ENCODE measurements around the gene ZNF839.
"Not testable (repeated sequence)": the region's sequence is repeated elsewhere in the genome, so short reads cannot be mapped to it uniquely, and the experiment has no call there.

The ZNF839 gene

DNA sequence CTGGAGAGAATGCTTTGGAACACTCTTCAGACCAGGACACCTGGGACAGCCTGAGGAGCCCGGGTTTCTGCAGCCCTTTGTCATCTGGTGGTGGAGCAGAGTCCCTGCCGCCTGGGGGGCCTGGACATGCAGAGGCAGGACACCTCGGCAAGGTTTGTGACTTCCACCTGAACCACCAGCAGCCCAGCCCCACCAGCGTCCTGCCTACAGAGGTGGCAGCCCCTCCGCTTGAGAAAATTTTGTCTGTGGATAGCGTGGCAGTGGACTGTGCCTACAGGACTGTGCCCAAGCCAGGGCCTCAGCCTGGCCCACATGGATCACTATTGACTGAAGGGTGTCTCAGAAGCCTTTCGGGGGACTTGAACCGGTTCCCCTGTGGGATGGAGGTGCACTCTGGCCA lies 22.0 kb downstream of the ZNF839 start:
- DNase-seq (ENCODE audit: low spot score), result no peak

DNA sequence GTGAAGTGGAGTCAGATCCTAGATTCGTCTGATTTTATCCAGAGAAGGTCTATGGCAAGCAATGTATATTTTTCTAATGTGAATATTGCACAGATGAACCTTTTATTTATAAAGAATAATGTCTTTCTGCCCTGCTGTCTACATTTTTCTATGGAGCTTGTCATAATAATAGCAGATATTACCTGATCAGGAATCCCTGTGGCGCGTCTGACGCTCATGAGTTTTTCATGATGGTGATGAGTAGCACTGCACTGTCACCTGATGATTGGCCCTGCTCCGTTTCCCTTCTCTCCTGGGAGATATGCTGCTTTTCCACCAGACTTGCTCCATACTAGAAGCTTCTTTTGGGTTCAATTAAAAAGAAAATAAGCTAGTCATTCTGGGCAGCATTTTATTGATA lies 22.7 kb downstream of the ZNF839 start:
- FAIRE-seq (no peak), DNase-seq (ENCODE audit: low spot score) (no peak)

More for the DNA sequence above, 22.0 kb downstream of the ZNF839 start:
- no peak for FAIRE-seq

DNA sequence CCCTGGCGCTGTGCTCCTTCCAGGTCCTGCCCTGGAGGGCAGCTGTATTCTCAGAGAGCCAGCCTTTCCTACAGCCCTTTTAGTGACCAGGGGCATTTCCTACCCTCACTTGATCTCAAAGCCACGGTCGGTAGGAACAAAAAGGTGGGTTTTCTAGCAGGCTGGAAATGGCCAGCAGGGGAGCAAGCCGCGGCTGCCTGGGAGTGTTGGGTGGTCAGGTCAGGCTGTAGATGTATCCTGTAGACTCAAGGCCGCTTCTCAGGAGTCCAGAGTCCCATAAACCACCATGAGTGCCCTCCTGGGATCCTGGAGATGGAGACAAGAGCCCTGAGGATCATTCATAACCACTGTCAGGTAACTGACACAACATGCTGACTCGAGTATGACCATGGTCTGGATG lies 24.5 kb downstream of the ZNF839 start:
- DNase-seq (ENCODE audit: low spot score), result no peak
- no peak for FAIRE-seq

DNA sequence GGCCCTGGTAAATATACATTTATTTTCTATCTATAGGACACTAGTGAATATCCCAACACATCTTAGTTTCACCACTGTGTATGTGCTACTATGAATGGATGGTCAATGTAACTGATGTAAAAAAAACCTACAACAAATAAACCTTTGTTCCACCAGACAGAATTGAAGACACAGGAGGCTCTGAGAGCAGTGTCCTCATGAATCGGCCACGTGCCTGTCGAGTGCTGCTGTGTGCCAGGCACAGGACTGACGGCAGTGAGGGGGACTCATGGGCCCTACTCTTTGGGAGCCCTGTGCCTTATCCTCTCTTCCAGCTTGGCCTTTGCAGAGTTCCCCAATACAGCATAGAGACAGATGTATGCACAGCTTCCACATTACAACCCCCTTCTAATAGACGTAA lies 24.9 kb downstream of the ZNF839 start:
- FAIRE-seq (no peak), DNase-seq (ENCODE audit: low spot score) (no peak)

DNA sequence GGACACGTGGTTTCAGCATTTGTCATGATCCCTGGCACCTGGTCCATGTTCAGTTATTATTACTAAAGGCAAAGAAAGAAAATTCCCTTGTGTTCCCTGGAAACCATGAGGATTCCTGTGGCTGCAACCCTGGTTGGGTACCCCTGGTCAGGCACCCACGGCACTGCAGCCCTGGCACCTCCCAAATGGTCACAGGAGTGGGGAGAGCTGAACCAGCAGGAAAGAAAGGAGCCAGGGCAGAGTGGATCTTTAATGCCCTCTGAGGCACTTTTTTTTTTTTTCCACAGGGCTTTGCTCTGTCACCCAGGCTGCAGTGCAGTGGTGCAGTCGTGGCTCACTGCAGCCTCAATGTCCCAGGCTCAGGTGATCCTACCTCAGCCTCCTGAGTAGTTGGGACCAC lies 25.7 kb downstream of the ZNF839 start:
- FAIRE-seq (no peak), DNase-seq (ENCODE audit: low spot score) (no peak)

DNA sequence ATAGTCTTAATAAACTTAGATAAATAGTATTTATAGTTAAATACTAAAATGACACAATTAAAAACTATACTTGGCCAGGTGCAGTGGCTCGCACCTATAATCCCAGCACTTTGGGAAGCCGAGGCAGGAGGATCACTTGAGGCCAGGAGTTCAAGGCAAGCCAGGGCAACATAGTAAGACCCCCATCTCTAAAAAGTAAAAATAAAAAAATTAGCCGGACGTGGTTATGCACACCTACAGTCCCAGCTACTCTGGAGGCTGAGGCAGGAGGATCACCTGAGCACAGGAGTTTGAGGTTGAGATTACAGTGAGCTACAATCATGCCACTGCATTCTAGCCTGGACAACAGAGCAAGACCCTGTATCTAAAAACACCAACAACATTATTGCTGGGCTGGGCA lies 27.1 kb downstream of the ZNF839 start:
- DNase-seq (ENCODE audit: low spot score), result no peak
- no peak for FAIRE-seq

DNA sequence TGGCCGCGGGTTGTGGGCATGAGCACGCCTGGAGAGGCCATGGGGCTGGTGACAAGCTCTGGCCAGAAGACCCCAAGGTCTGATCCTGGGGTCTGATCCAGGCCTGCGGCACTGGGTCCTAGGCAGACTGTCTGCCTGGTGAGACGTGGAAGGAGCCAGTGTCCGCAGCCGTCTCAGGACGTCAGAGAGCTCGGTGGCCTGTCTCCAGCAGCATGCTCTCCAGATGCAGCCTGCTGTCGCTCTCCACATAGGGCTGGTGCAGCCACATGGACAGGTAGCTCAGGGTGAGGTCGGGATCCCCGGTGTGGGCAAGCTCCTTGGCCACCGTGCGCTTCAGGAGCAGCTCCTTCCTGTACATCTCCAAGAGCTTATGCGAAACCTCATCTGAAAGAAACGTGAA lies 28.8 kb downstream of the ZNF839 start:
- FAIRE-seq, result no peak

DNA sequence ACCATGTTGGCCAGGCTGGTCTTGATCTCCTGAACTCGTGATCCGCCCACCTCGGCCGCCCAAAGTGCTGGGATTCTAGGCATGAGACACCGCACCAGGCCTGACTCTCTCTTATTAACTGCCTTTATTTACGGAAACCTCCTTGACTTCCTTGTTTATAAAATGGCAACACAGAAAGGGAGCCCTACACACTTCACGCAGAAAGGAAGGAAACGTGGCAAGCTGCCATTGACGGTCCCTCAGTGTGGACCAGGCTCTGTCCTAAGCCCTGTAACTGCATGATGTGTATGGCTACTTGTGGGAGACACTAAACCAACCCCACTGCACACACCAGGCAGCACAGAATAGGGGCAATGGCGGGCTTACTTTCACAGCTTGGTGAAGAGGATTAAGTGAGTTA lies 31.5 kb downstream of the ZNF839 start:
- no peak for DNase-seq (ENCODE audit: low spot score)
- FAIRE-seq, result no peak

More for the DNA sequence above, 28.8 kb downstream of the ZNF839 start:
- no peak for DNase-seq (ENCODE audit: low spot score)

DNA sequence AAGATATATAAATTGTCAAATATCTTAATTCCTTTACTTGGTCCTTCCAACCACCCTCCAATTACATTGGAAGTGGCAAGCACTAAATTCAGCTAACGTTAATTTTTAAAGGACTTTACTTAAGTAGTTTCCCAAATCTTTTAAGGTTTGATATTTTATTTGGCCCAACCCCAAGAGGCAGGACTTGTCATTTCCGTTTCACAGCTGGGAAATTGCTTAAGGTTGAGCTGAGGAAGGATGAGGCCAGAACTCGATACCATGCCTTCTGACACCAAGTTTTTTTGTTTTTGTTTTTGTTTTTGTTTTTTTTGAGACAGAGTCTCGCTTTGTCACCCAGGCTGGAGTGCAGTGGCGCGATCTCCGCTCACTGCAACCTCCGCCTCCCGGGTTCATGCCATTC lies 32.0 kb downstream of the ZNF839 start:
- not testable (repeated sequence) for FAIRE-seq

DNA sequence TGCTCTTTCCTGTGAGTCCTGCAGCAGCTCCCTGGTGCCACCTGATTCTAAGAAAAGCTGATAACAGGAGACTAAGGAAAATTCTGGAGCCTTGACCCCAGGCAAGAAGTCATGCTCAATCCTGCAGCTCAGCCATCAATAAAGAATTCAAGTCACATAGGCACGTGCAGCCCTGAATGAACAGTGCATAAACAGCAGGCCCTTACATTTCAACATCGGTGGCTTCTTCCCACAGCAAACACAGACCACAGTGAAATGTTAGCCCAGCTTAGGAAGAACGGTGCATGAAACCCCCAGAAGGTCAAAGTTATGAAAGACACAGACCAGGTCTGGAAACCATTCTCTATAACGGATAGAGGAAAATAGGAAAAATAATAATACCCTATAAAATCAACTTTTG lies 32.7 kb downstream of the ZNF839 start:
- FAIRE-seq, result no peak

More for the DNA sequence above, 32.0 kb downstream of the ZNF839 start:
- DNase-seq (ENCODE audit: low spot score), result not testable (repeated sequence)

DNA sequence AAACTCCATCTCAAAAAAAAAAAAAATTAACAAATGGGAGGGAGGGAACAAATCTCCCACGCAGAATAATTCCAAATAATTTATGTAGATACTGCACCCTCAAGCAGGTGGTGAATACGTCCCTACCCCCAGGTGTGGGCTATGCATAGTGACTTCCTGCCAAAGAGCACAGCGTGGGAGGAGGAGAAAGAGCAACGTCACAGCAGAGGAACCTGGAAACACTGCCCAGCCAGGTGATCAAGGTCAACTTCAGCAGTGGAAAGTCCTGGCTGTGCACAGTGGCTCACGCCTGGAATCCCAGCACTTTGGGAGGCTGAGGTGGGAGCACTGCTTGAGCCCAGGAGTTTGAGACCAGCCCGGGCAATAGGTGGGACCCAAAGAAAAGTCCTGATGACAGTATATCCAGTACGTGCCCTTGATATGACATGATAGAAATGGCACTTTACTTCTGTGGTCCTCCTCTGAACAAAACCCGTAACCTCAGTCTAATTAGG lies 33.6 kb downstream of the ZNF839 start:
- DNase-seq (ENCODE audit: low spot score) (no peak), FAIRE-seq (no peak)

More for the DNA sequence above, 32.7 kb downstream of the ZNF839 start:
- no peak for DNase-seq (ENCODE audit: low spot score)

DNA sequence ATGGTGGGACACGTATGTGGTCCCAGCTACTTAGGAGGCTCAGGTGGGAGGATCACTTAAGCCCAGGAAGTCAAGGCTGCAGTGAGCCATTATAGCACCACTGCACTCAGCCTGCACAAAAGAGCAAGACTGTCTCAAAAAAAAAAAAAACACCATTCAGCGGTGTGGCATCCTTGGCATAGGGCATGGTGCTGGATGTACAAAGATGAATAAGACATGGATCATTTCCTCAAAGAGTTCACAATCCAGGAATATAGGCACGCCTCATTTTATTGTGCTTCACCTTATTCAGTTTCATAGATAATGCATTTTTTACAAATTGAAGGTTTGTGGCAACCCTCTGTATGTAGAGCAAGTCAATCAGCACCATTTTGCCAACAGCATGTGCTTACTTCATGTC lies 36.7 kb downstream of the ZNF839 start:
- FAIRE-seq (no peak), DNase-seq (ENCODE audit: low spot score) (no peak)

DNA sequence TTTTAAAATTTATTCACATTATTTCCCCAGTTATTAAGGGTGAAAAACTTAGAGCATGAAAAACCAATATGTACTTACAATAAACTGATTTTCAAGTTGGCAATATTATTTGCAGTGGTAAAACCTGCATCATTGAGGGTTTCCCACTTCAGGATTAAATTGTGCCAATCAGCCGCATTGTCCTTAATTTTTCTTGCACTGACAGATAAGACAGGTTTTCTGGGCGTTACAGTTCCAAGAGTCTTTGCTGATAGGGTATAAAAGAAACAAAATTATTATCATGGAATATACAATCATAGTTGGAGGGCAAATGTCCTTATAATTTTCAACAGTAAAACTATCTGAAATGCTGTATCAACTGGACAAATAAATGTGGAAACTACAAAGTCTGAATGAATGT lies 39.8 kb downstream of the ZNF839 start:
- DNase-seq (ENCODE audit: low spot score) (no peak), FAIRE-seq (no peak)

DNA sequence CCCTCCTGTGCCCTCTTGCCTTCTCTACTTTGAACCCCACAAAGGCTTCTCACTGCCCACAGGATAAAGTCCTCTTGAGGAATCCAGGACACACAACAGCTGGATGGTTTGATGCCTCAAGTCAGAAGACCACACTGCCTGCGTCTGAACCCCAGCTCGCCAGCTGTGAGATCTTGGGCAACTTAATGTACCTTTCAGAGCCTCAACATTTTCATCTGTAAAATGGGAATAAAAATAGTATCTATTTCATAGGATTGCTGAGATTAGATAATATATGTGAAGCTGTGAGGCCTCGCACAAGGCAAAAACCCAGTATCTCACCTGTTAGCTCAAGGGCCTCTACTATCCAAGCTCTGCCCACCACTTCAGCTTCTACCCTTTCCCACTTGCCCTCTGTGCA lies 40.8 kb downstream of the ZNF839 start:
- DNase-seq (ENCODE audit: low spot score) (no peak), FAIRE-seq (no peak)

DNA sequence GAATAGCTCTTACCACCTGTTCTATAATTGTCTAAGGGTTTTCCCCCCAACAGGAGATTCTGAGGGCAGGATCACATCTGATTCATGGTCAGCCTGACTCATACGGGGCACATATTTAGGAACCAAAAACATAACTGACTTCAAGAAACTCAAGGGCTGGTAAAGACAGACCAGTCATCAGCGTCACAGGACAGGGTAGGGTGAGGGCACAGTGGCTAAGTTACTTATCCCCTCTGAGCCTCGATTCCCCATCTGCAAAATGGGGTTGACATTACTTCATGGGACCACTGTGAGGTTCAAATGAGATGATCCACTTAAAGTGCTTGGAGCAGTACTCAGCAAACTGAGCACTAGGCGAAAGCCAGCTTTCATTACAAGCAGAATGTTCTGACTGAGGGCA lies 42.5 kb downstream of the ZNF839 start:
- DNase-seq (ENCODE audit: low spot score) (no peak), FAIRE-seq (no peak)

DNA sequence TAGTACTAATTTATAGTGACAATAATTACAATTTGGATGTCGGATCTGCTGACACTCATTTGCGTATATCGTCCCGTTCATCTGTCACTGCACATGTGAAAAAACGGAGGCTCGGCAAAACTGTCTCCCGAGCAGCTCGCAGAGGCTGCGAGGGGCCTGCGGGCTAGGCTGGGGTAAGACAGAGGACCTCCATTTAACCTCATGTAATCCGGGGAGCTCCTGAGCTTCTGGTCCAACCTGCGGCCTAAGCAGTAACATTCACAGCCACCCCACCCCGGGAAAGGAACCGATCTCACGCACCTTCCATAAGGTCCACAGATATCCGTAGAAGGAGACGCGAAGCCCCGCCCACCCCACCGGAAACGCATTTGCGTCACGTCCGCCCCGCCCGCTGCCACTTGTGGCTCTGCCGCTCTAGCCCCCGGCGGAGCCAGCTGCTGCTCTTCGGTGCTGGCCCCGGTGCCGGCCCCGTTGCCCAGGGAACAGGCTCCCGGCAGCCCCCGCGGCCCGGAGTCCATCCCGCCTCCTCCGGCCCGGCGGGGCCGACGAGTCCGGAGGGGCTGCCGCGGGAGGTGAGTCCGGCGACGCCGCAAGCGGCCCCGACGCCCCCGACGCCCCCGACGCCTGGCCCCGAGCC lies 43.1 kb downstream of the ZNF839 start, which contains the start of the genes CINP and TECPR2:
Gene CINP (minus strand): TSS at position 346 of the 637 bp plus-strand sequence. CDS start 39 bp downstream, at position 307.
Gene TECPR2 (plus strand): TSS at position 397 of the 637 bp plus-strand sequence. CDS start 13,781 bp downstream, outside the sequence.
- DNase-seq (ENCODE audit: low spot score), result peak; percentile 93
- FAIRE-seq, result no peak

DNA sequence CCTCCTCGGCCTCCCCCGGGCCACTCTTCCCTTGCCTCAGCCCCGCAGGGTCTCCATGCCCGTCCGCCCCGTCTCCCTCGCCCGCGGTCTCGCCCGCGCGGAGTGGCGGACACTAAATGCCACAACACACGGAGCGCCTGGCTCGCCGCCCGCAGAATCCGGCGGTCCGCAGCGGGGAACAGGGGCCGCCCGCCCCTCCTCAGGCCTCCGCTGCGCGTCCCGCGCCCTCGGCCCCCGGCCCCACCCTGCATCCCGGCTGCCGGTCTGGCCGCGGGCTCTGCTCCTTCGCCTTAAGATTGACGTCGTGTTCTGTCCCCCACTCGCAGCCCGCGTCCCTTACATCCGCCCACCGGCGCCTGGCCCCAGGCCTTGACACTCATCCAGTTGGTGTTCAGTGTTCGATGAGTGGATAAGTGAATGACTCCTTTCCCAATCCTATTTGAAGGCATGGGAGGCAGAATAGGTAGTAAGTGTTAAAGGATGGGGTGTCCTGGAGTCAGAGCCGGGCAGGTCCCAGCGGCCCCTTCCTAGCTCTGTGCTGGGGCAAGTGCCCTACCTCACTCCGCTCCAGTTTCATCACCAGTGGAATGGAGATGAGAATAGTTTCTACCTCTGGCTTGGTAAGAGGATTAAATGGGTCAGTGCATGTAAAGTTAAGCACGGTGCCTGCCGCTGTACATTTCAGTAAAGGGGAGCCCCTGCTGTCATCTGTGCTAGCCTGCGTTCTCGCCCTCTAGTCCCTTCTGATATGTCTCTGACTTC lies 43.8 kb downstream of the ZNF839 start:
- FAIRE-seq (no peak), DNase-seq (ENCODE audit: low spot score) (peak; percentile 23)

DNA sequence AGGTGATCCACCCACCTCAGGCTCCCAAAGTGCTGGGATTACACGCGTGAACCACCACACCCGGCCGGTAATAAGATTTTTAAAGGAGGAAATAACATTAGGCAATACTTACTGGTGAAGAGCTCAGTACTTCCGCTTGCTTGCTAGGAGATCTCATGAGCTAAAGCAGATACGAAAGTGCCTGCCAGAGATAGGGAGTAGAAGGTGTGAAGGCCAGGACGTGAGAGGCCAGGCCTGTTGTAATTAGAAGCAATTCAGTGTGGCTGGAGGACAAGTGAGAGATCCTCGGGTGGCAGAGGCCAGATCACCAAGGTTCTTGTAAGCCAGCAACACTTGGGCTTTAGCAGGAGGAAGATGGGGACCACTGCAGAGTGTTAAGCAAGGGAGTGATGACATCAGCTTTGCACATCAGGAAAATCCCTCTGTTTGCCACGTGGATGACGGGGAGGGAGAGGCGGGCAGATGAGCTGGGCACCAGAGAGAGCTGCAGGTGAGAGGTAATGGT lies 50.8 kb downstream of the ZNF839 start:
- no peak for DNase-seq (ENCODE audit: low spot score)
- no peak for FAIRE-seq

DNA sequence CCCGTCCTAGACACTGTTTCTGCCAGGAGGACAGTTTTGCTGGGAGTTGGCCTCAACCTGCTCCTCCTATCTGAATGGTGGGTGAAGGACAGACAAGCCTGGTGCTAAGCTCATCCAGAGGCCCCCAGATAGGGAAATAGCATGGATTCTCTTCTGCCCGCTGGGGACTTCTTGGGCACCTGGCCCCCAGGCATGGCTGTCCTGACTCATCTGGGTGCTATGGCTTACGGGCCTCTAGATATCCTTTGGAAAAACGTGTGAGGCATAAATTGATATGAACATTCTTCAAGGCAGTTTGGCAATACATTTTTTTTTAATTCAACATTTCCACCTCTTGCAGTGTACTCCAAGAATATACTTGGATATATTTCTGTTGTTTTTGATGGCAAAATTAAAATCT lies 51.8 kb downstream of the ZNF839 start:
- DNase-seq (ENCODE audit: low spot score) (no peak), FAIRE-seq (no peak)

DNA sequence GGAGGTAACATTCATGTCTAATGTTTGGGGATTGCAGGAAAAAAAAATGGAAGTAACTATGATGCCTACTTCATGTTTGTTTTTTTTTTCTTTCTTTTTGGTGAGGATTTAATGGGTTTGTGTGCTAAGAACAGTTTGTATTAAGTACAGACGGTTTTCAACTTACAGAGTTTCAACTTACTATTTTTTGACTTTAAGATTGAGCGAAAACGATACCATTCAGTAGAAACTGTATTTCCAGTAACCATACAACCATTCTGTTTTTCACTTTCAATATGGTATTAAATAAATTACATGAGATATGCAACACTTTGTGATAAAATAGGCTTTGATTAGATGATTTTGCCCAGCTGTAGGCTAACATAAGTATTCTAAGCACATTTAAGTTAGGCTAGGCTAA lies 53.6 kb downstream of the ZNF839 start:
- DNase-seq (ENCODE audit: low spot score) (no peak), FAIRE-seq (no peak)

DNA sequence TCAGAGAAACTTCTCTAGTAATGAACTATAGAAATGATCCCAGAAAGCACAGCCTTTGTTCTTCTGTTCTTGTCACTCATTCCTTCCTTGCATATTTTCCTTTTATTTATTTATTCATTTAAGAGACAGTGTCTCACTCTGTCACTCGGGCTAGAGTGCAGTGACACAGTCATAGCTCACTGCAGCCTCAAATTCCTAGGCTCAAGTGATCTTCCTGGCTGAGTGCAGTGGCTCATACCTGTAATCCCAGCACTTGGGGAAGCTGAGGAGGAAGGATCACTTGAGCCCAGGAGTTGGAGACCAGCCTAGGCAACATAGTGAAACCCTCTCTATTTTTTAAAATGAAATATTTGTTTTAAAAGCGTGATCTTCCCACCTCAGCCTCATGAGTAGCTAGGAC lies 54.7 kb downstream of the ZNF839 start:
- no peak for DNase-seq (ENCODE audit: low spot score)
- FAIRE-seq, result no peak

DNA sequence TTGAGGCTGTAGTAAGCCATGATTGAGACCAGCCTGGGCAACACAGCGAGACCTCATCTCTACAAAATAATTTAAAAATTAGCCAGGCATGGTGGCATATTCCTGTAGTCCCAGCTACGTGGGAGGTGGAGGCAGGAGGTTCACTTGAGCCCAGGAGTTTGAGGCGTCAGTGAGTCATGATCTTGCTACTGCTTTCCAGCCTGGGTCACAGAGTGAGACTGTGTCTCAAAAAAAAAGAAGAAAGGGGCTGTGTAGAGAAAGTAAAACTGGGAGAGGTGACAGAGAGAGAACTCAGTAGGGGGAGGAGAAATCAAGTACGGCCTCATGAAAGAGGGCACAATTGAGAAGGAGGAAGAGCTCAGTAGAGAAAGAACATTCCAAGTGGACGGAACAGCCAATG lies 55.6 kb downstream of the ZNF839 start:
- FAIRE-seq, result no peak
- no peak for DNase-seq (ENCODE audit: low spot score)

Measured in urothelium cell line (cell line).